ENCODE data around the gene COL13A1.

The COL13A1 gene

DNA sequence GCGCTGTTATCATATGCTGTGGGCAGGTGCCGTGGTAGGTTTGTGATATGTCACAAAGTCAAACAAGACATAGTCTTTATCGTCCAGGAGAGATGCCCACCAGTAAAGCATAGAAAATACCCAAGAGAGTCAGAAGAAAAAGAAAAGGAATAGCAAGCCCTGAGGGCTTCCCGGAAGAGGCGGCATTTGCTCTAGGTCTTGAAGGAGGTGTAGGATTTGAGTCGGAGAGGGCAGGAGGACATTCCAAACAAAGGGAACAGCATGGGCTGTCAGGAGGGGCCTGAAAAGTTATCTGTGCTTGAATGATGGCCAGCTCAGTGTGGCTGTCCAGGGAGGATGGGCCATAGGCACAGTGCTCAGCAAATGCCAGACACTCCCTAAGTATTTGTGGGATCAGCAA, 42.2 kb downstream of the COL13A1 start:
- in situ Hi-C loops (cut with HindIII; ENCODE audit: low sequenced_read_pairs) = no loop called here

DNA sequence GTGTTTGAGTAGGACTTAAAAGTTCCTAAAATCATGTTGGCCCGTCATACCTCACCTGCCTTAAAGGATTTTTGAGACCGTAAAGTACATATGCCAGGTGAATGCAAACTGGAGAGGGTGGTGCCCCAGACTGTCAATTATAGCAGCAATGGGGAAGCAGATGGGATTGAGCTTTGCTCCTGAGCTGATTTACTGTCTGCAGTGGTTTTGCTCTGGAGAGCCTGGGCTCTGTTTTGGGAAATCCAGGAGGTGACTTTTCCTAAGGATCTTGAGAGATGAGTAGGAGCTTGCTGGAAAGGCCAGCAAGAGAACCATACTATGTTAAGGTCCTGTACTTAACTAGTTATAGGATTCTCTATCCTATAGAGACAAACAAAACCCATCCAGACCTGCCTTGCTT, 43.0 kb downstream of the COL13A1 start:
- in situ Hi-C loops (cut with HindIII; ENCODE audit: low sequenced_read_pairs) = no loop called here

DNA sequence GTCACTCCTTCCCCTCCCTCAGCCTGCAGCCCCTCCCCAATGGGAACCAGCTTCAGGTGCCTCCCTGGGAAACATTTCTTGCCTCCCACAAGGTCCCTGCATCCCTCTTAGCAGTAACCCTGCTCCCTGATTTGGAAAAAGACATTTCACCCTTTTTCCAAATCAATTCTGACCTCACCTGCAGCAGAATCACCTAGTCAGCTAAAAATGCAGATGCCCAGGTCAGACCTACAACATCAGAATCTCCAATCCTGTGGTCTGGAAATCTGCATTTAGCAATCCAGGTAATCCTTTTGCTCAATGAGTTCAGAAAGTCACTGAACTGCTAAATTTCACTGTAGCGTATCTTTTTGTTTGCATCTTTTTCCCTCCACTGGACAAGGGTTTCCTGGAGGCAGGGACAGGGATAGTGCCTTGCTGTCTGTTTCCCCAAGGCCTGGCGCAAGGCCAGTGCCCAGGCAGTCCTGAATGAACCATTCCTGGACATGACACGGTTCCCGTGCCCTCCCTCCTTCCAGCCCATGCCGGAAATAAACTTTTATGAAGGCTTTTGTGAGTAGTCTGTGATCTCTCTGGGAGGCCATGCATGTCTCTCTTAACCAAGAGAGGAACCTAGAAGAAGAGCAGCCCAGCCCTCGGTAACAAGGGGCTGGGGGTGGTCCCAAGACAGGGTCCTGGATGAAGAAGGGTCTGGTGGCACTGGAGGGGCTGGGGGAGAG, 44.0 kb downstream of the COL13A1 start:
- in situ Hi-C loops (cut with HindIII; ENCODE audit: low sequenced_read_pairs) = no loop called here

DNA sequence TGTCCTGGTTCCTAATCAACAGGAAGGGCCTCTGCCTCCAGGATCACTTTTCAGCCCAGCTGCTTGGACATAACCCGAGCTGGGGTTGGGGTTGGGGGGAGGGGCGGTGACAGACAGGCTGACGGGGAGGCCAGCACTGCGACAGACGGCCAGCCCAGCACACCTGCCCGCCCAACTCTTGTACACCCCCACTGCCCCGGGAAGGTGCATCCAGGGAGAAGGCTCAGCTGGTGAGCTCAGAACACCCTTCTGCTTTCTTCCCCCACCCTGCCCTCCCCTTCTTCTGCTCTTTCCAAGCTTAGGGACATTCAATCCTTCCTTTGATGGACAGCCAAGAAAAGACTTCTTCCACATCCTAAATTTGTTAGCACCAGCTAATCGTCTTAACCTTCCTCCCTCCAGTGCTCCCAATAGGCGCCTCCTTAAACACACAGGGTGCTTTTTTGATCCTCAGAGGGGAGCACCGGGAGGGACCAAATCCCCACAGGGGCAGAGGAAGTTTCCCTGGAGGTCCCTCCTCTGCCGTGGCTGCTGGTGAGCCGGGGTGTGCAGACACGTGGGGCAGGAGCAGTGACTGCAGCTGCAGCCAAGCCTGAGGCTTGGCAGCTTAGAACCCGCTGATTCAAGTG, 44.7 kb downstream of the COL13A1 start:
- in situ Hi-C loops (cut with HindIII; ENCODE audit: low sequenced_read_pairs) = no loop called here

DNA sequence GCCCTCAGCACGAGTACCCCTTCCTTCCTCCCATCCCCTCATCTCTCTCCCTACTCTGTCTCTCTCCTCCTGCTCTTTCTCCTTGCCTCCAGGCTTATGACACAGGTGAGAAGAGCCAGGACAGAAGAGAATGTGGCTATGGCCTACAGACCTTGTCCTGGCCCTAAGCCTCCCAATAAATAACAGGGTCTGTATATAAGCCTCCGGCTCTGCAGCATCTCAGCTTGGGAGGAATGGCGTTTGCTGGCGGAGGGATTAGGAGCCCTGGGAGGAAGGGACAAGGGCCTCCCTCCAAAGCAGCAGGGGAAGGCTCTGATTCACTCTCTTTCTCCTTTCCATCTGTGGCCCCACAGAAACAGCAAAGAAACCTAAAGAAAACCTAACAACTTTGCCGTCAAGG, 45.8 kb downstream of the COL13A1 start:
- in situ Hi-C loops (cut with HindIII; ENCODE audit: low sequenced_read_pairs) = no loop called here

DNA sequence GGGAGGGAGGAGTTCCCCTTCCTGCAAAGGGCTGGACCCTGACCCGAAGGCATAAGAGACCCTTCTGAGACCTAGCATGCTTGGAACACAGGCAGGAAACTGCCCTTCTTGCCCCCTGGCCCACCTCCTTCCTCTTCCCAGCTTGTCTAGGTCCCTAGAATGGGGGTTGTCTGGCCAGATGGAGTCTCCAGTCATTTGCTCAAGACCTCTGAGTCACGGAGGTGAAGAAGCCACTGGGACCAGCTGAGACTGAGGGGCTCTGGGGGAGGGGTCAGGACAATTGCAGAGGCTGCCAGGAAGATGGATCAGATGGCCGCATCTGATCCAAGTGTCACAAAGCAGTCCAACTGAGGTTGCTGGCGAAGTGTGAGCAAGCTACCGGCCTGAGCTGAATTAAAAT, 46.2 kb downstream of the COL13A1 start:
- in situ Hi-C loops (cut with HindIII; ENCODE audit: low sequenced_read_pairs) = no loop called here

DNA sequence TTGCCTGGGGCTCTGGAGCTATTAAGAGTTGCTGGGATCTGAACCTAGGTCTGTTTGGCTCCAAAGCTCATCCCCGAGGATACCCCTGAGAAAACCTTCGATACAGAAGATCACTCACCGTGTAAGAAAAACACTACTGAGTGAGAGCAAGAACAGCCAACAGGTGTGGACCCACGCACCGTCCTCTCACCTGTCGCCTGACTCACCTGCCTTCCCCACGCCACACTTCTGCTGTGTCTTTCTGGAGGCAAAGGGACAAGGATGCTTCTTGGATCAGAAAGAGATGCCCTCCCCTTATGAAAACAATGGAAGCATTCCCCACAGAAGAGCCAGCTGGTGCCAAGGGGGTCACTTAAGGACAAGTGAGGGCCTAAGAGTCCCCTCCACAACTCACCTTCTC, 46.7 kb downstream of the COL13A1 start:
- in situ Hi-C loops (cut with HindIII; ENCODE audit: low sequenced_read_pairs) = no loop called here

DNA sequence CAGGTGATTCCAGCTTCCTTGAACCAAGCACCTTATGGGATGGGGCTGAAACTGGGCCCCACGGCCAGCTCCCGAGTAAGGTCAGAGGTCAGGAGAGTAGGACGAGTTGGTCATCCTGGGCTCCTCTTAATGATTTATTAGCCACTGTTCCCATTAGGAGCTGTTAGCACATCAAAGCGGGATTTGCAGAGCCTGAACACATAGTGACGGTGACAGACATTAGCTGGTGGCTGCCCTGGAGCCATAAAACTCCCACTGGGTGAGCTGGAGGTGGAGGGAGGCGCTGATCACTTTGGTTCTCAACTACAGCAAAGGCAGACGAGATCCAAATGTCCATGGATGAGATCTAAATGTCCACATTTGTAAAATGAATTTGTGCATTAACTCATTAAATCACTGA, 48.1 kb downstream of the COL13A1 start:
- in situ Hi-C loops (cut with HindIII; ENCODE audit: low sequenced_read_pairs) = no loop called here

DNA sequence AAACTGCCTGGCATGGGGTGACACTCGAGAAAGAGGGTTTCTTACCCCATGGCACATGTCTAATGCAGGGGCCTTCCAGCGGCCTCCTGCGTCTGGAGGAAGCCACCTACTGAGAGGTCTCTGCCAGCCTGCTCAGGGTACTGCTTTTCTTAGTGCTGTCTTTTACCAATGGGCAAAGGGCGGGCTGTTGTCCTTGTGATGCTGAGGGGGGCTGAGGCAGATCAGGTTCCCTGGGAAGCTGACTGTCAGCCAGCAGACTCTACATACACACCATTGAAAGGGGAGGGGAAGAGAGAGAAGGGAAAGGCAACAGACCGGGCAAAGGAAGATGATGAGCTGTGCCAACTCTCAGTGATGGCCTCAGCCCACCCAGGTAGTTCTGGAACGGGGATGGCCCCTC, 48.7 kb downstream of the COL13A1 start:
- in situ Hi-C loops (cut with HindIII; ENCODE audit: low sequenced_read_pairs) = no loop called here

DNA sequence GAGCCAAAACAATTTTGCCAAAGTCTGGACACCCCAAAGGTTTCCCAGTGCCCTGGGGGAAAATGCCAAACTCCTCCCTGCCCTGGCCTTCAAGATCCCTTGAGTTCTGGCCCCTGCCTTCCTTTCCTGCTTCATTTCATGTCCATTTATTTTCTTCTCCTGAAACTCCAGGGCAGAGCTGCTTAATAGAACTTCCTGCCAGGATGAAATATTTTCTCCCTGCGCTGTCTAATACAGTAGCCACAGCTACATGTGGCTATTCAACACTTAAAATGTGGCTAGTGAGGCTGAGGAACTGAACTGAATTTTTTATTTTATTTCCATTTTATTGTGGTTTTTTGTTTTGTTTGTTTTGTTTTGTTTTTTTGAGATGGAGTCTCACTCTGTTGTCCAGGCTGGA, 49.6 kb downstream of the COL13A1 start:
- in situ Hi-C loops (cut with HindIII; ENCODE audit: low sequenced_read_pairs) = no loop called here

DNA sequence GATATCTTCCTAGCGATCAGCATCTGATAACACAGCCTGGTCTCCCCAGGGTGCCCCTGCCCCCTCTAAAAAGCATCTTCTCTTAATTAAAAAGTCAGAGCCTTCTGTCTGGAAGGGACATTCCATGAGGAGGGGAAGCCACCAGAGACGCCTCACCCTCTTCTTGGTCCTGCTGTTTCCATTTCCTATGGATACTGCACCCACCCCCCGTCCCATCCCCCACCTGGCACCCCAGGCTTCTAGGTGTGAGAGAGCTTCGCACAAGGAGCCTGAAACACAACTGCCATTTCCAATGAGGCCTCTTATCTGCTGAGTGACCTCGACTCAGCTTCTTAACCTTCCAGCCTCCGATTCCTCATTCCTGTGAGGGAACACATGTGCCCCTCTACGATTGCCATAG, 51.4 kb downstream of the COL13A1 start:
- in situ Hi-C loops (cut with HindIII; ENCODE audit: low sequenced_read_pairs) = no loop called here

DNA sequence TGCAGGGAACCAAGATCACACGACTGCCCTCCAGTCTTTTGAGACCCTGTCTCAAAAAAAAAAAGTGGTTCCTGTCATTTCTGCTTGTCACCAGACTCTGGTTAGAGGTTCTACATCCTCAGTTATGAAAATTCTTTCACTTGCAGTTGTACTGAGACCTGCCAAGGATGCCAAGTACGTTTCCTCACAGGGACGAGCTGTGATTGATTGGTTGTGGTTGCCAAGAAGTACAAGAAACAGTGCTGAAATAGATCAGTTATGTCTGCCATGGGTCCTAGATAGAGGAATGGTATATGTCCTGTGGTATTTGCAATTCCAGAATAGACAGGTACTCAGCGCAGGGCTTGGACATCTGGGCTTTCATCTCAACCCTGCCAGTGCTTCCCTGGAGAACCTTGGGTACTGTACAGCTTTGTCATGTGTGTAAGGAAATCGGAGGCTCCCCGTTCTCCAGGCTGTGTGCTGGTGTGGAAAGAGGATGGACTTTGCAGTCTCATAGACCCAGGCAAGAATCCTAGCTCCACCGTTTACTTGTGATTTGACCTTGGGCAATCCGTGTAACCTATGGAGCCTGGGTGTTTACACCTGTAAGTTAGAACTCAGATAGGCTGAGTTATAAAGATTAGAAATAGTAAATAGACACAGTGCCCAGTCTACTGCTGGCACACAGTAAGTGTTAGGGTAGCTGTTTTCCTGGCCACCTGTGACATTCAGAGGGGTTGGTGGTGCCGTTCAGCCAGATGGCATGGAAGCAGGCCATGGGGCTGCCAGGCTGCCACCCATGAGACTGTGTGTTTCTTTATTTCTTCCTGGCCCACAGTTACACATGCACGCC, 53.0 kb downstream of the COL13A1 start:
- in situ Hi-C loops (cut with HindIII; ENCODE audit: low sequenced_read_pairs) = no loop called here

DNA sequence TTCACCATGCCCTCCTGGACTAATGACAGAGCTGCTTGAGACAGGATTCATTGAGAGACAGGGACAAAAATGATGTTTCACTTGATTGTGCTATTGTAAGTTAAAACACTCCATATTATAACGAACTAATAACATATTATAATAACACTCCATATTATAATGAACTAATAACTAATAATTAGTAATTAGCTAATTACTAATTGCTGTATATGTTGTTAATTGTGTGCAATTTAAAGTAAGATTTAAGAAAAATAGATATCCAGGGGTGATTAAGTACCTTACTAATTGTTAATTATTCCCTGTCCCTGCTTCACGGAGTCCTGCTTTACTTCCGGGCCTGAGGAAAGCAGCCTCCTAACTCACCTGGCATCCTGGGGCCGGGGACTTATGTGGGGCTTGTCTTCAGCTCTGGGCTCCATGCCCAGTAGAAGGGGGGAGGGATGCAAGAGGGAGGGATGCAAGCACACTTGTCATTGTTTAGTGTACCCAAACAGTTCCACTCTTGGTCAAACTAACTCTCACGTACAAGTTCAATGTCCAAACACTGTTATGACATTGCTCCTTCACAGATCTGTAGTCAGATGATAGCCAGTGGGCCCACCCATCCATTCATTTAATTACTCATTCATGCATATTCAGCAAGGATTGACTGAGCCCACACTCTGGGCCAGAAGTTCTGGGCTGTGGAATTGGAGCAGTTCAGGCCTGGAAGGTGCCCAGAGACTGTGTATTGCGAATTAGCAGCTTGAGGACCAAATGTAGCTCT, 53.8 kb downstream of the COL13A1 start:
- in situ Hi-C loops (cut with HindIII; ENCODE audit: low sequenced_read_pairs) = no loop called here

DNA sequence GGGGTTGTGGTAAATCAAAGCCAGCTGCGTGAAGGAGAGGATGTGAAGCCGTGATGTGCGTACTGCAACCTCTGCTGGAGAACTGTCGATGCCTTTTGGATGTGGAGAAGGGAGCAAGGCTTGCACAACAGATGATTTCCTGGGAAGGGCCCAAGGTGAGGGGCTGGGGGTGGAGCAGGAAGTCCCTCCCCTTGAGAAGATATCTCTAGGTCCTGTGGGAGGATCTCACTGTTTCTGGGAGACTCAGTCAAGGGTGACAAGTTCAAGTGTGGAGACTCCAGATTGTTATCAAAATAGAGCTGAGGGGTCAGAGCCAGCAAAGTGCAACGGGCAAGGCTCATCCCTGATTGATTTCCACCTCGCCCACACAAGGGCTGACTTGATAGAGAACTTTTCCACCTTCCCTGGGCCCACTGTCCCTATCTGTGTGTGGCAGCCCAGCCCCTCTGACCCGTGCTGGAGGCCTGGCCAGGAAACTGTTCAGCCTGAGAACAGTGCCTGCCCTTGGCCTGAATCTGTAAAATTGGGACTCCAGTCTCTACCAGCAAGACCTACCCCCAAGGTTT, 55.0 kb downstream of the COL13A1 start:
- in situ Hi-C loops (cut with HindIII; ENCODE audit: low sequenced_read_pairs) = no loop called here

DNA sequence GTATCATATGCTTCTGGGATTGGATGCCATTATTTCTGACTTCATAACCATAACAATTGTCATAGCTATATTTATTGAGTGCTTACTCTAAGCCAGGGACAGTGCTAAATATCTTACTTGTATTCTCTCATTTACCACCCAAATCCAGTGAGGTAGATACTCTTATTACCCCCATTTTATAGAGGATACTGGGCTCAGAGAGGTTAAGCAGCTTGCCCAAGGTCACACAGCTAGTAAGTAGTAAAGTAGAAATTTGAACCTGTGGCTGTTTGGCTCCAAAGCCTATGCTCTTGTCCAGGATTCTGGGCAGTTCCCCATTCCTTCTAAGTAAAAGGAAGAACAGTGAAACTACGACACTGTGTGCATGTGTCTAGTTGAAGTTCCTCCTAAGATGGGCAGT, 56.5 kb downstream of the COL13A1 start:
- in situ Hi-C loops (cut with HindIII; ENCODE audit: low sequenced_read_pairs) = no loop called here

DNA sequence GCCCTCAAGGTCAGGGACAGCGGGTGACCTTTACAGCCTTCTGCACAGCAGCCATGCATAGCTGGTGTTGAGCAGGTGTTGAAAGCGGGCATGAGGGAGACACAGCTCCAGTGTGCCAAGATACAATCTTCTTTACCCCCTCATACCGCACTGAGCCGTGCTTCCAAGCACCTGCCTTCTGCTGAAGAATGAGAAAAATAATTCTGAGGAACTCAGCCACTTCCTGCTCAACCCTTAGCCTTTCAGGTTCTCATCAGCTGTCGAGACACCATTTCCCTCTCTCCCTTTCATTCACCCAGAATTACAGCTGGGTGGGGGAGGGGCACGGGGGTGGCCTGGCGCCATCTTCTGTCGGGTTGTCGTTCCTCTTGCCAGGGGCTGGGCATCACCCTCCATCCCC, 58.6 kb downstream of the COL13A1 start:
- in situ Hi-C loops (cut with HindIII; ENCODE audit: low sequenced_read_pairs) = no loop called here

DNA sequence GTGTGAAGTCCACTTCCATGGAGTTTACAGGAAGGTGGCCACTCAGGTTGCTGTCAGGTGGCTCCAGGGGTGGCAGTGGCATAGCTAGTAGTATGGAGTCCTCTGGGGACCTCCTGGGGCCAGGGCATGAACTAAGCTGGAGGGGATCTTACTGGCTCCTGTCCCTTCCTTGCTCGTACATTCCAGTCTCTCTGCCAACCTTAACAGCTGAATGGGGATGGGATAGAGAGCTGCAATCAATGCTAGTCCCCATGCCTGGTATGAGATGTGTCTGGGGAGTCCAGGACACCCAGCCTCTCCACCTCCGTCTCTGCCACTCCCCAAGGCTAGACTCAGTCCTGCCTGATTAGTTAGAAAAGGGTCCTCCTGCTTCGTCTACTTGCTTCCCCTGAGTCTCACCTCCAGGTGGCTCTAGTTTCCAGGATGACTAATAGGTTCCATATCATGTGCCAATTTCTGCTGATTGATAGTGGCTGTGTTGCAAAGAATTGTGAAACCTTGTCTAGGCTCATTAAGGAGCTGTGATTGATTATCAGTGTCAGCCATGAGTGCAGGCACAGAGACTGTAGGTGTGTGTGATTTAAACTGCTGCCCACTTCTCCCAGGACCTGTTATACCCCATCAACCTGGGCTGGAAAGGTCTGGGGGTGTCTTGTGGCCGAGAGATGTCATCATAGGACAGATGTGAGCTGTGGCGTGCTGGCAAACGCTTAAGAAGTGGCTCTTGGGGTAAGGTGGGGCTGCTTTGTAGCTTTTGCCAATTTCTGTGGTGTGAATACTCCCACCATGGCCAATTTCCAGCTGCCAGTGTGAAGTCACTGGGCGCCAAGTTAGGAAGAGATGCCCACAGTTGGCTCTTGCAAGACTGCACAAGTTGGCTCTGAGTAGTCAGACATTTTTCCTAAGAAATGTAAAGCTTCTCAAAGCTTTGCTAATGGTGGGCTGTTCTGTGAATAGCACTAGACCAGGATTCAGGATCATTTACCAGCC, 59.8 kb downstream of the COL13A1 start:
- in situ Hi-C loops (cut with HindIII; ENCODE audit: low sequenced_read_pairs) = no loop called here

DNA sequence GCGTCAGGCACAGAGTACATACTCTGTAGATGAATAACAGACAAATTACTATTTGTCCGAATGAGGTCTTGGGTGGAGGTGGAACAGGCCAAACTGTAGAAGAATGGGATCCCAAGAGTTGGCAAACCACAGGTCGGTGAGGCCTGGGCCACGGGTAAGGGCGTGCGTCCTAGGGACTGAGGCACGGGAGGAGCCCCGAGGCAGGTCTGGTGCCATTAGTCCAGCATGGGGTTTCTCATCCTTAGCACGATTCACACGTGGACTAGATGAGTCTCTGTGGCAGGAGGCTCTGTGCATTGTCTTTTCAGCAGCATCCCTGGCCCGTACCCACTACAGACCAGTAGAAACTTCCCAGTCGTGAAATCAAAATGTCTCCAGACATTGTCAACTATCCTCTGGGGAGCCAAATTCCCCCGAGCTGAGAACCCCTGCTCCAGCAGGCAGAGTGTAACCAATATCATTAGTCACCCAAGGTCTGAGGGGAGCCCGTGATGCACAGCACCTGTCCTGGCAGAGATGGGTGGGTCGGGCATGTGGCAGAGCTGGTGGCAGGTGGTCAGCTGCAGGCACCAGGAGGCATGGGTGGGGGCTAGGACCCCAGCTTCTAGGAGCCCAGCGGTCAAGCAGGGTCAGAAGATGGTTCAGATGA, 61.3 kb downstream of the COL13A1 start:
- in situ Hi-C loops (cut with HindIII; ENCODE audit: low sequenced_read_pairs) = no loop called here

DNA sequence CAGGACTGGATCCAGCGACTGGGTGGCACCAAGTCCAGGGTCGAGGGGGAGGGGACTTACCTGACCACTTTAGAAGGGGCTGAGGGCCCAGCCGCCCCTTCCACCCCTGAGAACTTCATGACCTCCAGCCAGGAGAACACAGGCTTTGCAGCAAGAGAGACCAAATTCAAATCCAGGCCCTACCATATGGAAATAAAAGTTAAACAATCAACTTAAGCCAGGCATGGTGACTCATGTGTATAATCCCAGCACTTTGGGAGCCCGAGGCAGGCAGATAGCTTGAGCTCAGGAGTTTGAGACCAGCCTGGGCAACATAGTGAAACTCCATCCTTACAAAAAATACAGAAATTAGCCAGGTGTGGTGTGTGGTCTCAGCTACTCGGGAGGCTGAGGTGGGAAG, 61.9 kb downstream of the COL13A1 start:
- in situ Hi-C loops (cut with HindIII; ENCODE audit: low sequenced_read_pairs) = no loop called here

Measured in DLD1 (cell line).